H1 (cell line): Measurements from ENCODE around the gene SCIMP. TPM values are rescaled to one million over a fixed set of nuclear protein-coding genes. Genes with fewer than 3 reads are reported as not detected.
A peak's percentile ranks its signal among the peaks of the same experiment; 100 is the strongest.

Experiments used
- ASH2L ChIP-seq: fragments of 200-600, 300-600 bp; sonication (generic); IDR thresholded peaks from one replicate; pipeline ENCODE4 v1.7.1; 2017; ENCODE audit warnings: low read length
- BRCA1 ChIP-seq: IDR thresholded peaks from 2 replicates; pipeline ENCODE4 v1.6.1; 2012; ENCODE audit warnings: low read depth, low read length, improper control_type of control experiment
- CBX5 ChIP-seq: fragments of 300-800, 300-1000 bp; sonication (generic); IDR thresholded peaks from 2 replicates; pipeline ENCODE4 v1.7.1; 2016; ENCODE audit warnings: antibody characterized with exemption, low read length, low read depth
- CBX8 ChIP-seq: fragments of 300-800, 300-1000 bp; sonication (generic); IDR thresholded peaks from 2 replicates; pipeline ENCODE4 v1.7.1; 2016; ENCODE audit warnings: low read depth, low read length, borderline replicate concordance
- CREB1 ChIP-seq: IDR thresholded peaks from 2 replicates; pipeline ENCODE4 v1.6.1; 2012; ENCODE audit warnings: inconsistent platforms
- E2F6 ChIP-seq: IDR thresholded peaks from 2 replicates; pipeline ENCODE4 v1.6.1; 2012; ENCODE audit warnings: inconsistent platforms
- EGR1 ChIP-seq: IDR thresholded peaks from 2 replicates; pipeline ENCODE4 v1.6.1; 2011; ENCODE audit warnings: low read depth, low read length, borderline replicate concordance
- EZH2 ChIP-seq: fragments of 200-600 bp; sonication (generic); IDR thresholded peaks from 2 replicates; pipeline ENCODE4 v1.7.1; 2012; ENCODE audit warnings: low read depth, mild to moderate bottlenecking, moderate library complexity, low read length, inconsistent platforms; ENCODE audit not compliant: severe bottlenecking
- HDAC2 ChIP-seq, 2 experiments: fragments of 300-600 bp in 1 of 2; sonication (generic) in 1 of 2; IDR thresholded peaks; 2 replicates each; pipeline ENCODE4 v1.6.1; 2011 to 2012; ENCODE audit warnings: low read depth in 2 of 2, low read length in 2 of 2, mild to moderate bottlenecking in 2 of 2, moderate library complexity in 2 of 2, borderline replicate concordance in 1 of 2, inconsistent platforms in 1 of 2
- JUN ChIP-seq: IDR thresholded peaks from 2 replicates; pipeline ENCODE4 v1.6.1; 2011; ENCODE audit warnings: low read depth, mild to moderate bottlenecking, improper control_type of control experiment, low read length
- JUND ChIP-seq: IDR thresholded peaks from 2 replicates; pipeline ENCODE4 v1.6.1; 2011; ENCODE audit warnings: mild to moderate bottlenecking, improper control_type of control experiment, low read length
- KDM1A ChIP-seq: fragments of 200-600, 300-600 bp; sonication (generic); IDR thresholded peaks from 2 replicates; pipeline ENCODE4 v1.7.1; 2016; ENCODE audit warnings: mild to moderate bottlenecking, low read length, borderline replicate concordance
- RAD21 ChIP-seq, 2 experiments: IDR thresholded peaks in 1 of 2; conservative IDR thresholded peaks in 1 of 2; 2 replicates each; pipeline ENCODE4 v1.6.1; 2011; ENCODE audit warnings: low read depth in 2 of 2, low read length in 2 of 2, improper control_type of control experiment in 1 of 2, inconsistent platforms in 1 of 2, mild to moderate bottlenecking in 1 of 2, moderate library complexity in 1 of 2
- RXRA ChIP-seq: IDR thresholded peaks from 2 replicates; pipeline ENCODE4 v1.6.1; 2011; ENCODE audit warnings: low read depth, mild to moderate bottlenecking, low read length, moderate library complexity; ENCODE audit not compliant: insufficient read depth
- SAP30 ChIP-seq: fragments of 300-600 bp; sonication (generic); IDR thresholded peaks from 2 replicates; pipeline ENCODE4 v1.7.1; 2012; ENCODE audit warnings: low read length, moderate library complexity, mild to moderate bottlenecking, inconsistent platforms; ENCODE audit not compliant: insufficient read depth, insufficient replicate concordance
- SIN3A ChIP-seq, 2 experiments: IDR thresholded peaks in 1 of 2; conservative IDR thresholded peaks in 1 of 2; 2 replicates each; pipeline ENCODE4 v1.6.1; 2011 to 2012; ENCODE audit warnings: low read length in 2 of 2, improper control_type of control experiment in 1 of 2, low read depth in 1 of 2, mild to moderate bottlenecking in 1 of 2
- SP1 ChIP-seq: IDR thresholded peaks from 2 replicates; pipeline ENCODE4 v1.6.1; 2011; ENCODE audit warnings: low read depth, low read length
- SUZ12 ChIP-seq: fragments of 200-600 bp; sonication (generic); IDR thresholded peaks from 2 replicates; pipeline ENCODE4 v1.6.1; 2012; ENCODE audit warnings: mild to moderate bottlenecking, inconsistent platforms, low read length, moderate library complexity, mixed read lengths
- TAF7 ChIP-seq: optimal IDR thresholded peaks from 2 replicates; pipeline ENCODE3; 2011; ENCODE audit warnings: low read depth, mild to moderate bottlenecking, inconsistent platforms, low read length, moderate library complexity, borderline replicate concordance
- ZNF274 ChIP-seq: IDR thresholded peaks from 2 replicates; pipeline ENCODE4 v1.7.0; 2012; ENCODE audit warnings: low read length, borderline replicate concordance; ENCODE audit errors: extremely low read depth
- polyA plus RNA-seq, 7 experiments: library from polyadenylated mRNA; depleted of rRNA in 3 of 7; stranded (reverse) in 5 of 7; unstranded in 2 of 7; fragments of >200 nt in 5 of 7; fragments of 200-250 nt in 2 of 7; gene quantifications; 1 replicate in 5 of 7; 2 replicates in 1 of 7; 4 replicates in 1 of 7; pipeline versions ENCODE4 v1.2.1 to v1.2.3, GENCODE V29; 2011 to 2013; ENCODE audit warnings: missing spikeins in 2 of 7, mixed read lengths in 2 of 7
- total RNA-seq: library from RNA; stranded (reverse); fragmentation: NEBNext Ultra II Directional; extraction: Animal tissue kit (Norgen Biotek cat#: 25700); gene quantifications from 2 replicates; pipeline ENCODE4 v1.2.1, GENCODE V29; 2021

Gene SCIMP
- total and polyA plus RNA-seq, 2 of the 8 experiments (the other 6 are each of a cell fraction or from before 2014, with no cell fraction given): not detected

DNA sequence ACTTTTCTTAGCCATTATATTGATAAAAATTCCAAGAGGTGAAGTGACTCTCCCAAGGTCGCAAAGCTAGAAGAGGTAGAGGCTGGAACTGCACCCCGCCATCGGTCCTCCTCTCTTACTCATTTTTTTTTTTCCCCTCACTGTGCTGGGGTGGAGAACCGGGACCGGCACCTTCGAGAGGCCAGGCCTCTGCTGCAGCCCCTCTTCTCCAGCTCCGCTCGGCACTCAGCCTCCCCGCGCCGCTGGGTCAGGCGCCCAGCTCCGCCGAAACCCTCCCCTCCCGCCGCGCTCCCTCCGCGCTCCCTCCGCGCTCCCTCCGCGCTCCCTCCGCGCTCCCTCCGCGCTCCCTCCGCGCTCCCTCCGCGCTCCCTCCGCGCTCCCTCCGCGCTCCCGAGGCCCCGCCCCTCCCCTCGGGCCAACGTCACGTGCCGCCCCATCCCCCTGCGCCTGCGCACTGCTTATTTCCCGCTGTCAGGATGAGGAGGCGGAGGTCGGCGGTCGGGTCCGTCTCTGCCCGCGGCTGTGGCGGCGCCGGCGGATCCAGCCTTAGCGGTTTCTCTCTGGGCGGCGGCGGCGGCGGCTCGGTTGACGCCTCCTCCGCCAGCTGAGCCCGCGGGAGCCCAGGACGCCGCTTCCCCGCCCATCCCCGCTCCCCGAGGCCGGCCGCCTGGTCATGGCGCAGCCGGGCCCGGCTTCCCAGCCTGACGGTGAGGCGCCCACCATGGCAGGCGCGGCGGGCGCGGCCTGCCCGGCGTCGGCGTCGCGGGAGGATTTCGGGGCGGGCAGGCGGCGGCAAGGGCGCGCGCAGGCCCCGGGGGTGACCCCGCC lies 47.4 kb upstream of the SCIMP start, which contains the start of gene RABEP1 (continued):
- no peak for TF ChIP-seq JUND
- no peak for TF ChIP-seq EZH2
- TF ChIP-seq HDAC2 (IDR thresholded peaks at IDR 0.05; ENCODE audit: borderline replicate concordance in 1 of 2, low read depth in 2 of 2, low read length in 2 of 2): peak in 1 of 2 experiments; percentile 86; a peak in 1 of 4 replicates
- no peak for TF ChIP-seq E2F6
- no peak for TF ChIP-seq ZNF274
- TF ChIP-seq SAP30: no peak
- TF ChIP-seq RAD21 (IDR thresholded peaks at IDR 0.05 in 1 of 2, conservative IDR thresholded peaks at IDR 0.05 in 1 of 2; ENCODE audit: low read depth in 2 of 2, low read length in 2 of 2): no peak
- peak; percentile 93 for TF ChIP-seq TAF7
- TF ChIP-seq CREB1: no peak; the same call in 1 of the 2 replicates
- TF ChIP-seq CBX5: no peak
- TF ChIP-seq BRCA1: no peak
- peak; percentile 98 for TF ChIP-seq KDM1A
- TF ChIP-seq SP1: no peak
- no peak for TF ChIP-seq CBX8
- TF ChIP-seq RXRA: no peak
- peak; percentile 51; the same call in 1 of the 2 replicates for TF ChIP-seq EGR1
- no peak for TF ChIP-seq SUZ12
- TF ChIP-seq SIN3A (conservative IDR thresholded peaks at IDR 0.05 in 1 of 2, IDR thresholded peaks at IDR 0.05 in 1 of 2; ENCODE audit: low read depth in 1 of 2, low read length in 2 of 2): no peak; a peak in 1 of 4 replicates
- peak; percentile 100 for TF ChIP-seq ASH2L
- no peak for TF ChIP-seq JUN
